Measurements from ENCODE around the gene RBM33. TPM values are rescaled to one million over a fixed set of nuclear protein-coding genes. Genes with fewer than 3 reads are reported as not detected.

RBM33 gene
- total RNA-seq, 1 experiment from 2014 or later = 19.4 TPM

- no peak for DNase-seq (ENCODE audit: low read depth)
Measured at GRCh38 chr7:155621418-155621980, 23.0 kb upstream of the RBM33 start.

GRCh38 chr7:155624412-155624811, 20.0 kb upstream of the RBM33 start:
- no peak for DNase-seq (ENCODE audit: low read depth)

GRCh38 chr7:155625557-155625956, 18.9 kb upstream of the RBM33 start:
- DNase-seq (ENCODE audit: low read depth) = no peak

- no peak for DNase-seq (ENCODE audit: low read depth)
Measured at GRCh38 chr7:155629171-155629570, 15.3 kb upstream of the RBM33 start.

- no peak for DNase-seq (ENCODE audit: low read depth)
Measured at GRCh38 chr7:155631155-155631554, 13.3 kb upstream of the RBM33 start.

- no peak for DNase-seq (ENCODE audit: low read depth)
Measured at GRCh38 chr7:155635817-155636216, 8.6 kb upstream of the RBM33 start.

GRCh38 chr7:155637155-155637554, 7.3 kb upstream of the RBM33 start:
- no peak for DNase-seq (ENCODE audit: low read depth)

GRCh38 chr7:155638366-155638765, 6.1 kb upstream of the RBM33 start:
- no peak for DNase-seq (ENCODE audit: low read depth)

- DNase-seq (ENCODE audit: low read depth) = no peak
Measured at GRCh38 chr7:155639958-155640520, 4.4 kb upstream of the RBM33 start.

GRCh38 chr7:155640629-155641028, 3.8 kb upstream of the RBM33 start:
- DNase-seq (ENCODE audit: low read depth) = no peak

GRCh38 chr7:155643804-155644177, 670 bp upstream of the RBM33 start:
- DNase-seq (ENCODE audit: low read depth) = no peak

- peak; percentile 49 for DNase-seq (ENCODE audit: low read depth)
Measured at GRCh38 chr7:155644971-155645509, 579 bp downstream of the RBM33 start.

GRCh38 chr7:155645662-155646061, 1.2 kb downstream of the RBM33 start:
- DNase-seq (ENCODE audit: low read depth) = no peak

- no peak for DNase-seq (ENCODE audit: low read depth)
Measured at GRCh38 chr7:155646669-155647068, 2.2 kb downstream of the RBM33 start.

- DNase-seq (ENCODE audit: low read depth) = no peak
Measured at GRCh38 chr7:155647302-155647701, 2.8 kb downstream of the RBM33 start.

- DNase-seq (ENCODE audit: low read depth) = no peak
Measured at GRCh38 chr7:155647734-155648133, 3.3 kb downstream of the RBM33 start.

GRCh38 chr7:155648752-155649339, 4.4 kb downstream of the RBM33 start:
- DNase-seq (ENCODE audit: low read depth) = no peak

GRCh38 chr7:155649588-155649987, 5.1 kb downstream of the RBM33 start:
- DNase-seq (ENCODE audit: low read depth) = no peak

GRCh38 chr7:155652156-155653114, 8.0 kb downstream of the RBM33 start:
- DNase-seq (ENCODE audit: low read depth) = no peak

GRCh38 chr7:155653803-155654202, 9.3 kb downstream of the RBM33 start:
- DNase-seq (ENCODE audit: low read depth) = no peak

GRCh38 chr7:155656891-155657290, 12.4 kb downstream of the RBM33 start:
- DNase-seq (ENCODE audit: low read depth) = no peak

GRCh38 chr7:155660059-155660757, 15.7 kb downstream of the RBM33 start:
- no peak for DNase-seq (ENCODE audit: low read depth)

Data from Daoy (cell line).